Fibroblast of peridontal ligament (primary cell): Measurements from ENCODE around the gene RAD51B.
A peak's percentile ranks its signal among the peaks of the same experiment; 100 is the strongest.
"Not testable (repeated sequence)": the region's sequence is repeated elsewhere in the genome, so short reads cannot be mapped to it uniquely, and the experiment has no call there.

Source experiments
- DNase-seq: peaks from one replicate; pipeline ENCODE4 v3.0.0-alpha.2; 2010; ENCODE audit errors: extremely low read depth

Gene RAD51B

GRCh38 chr14:68079941-68080697 is 260.5 kb downstream of the RAD51B start:
- peak; percentile 37 for DNase-seq

- DNase-seq = no peak
These were observed 261.9 kb downstream of the RAD51B start for GRCh38 chr14:68081489-68081888.

DNA sequence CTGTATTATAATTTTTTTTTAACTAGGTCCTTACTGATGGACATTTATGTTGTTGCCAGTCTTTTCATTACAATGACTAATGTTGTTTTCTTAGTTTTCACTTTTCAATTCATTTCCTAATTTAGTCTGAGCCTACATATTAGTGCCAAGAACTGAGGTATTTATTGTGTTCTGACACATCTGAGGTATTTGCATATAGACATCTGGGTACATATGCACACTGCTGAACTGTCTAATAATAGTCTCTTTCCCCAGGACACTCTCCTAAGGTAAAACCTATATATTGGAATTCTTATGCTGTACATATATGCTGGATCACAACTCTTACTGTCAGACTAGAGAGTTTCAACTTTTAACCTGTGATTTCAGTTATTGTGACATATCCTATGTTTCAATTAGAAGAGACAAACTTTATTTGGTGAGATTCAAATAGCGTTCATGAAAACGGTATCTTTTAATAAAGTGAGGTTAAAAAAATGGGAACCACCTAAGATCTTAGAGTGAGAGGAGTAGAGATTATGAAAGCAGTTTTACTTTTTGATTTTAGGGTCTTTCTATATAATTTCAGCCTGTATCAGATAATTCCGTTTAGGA is 263.2 kb downstream of the RAD51B start:
- no peak for DNase-seq

- DNase-seq = no peak
These were observed 264.7 kb downstream of the RAD51B start for GRCh38 chr14:68084256-68084655.

- no peak for DNase-seq
These were observed 266.2 kb downstream of the RAD51B start for GRCh38 chr14:68085742-68086141.

DNA sequence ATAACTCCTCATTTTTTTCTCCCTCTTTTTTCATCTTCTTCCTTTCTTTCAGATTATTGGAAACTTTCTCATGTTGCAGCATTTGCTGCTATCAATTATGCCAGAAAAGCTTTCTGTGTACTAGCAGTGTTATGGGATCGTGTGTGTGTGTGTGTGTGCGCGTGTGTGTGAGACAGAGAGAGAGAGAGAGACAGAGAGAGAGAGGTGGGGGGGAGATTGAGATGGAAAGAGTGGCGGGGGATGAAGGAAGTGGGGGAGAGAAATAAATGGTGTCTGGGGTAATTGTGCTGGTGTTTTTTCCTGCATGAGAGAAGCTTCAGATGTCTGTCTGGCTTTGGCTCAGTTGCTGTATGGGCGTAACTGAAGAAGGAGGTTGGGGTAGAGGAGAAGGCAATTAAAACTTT is 268.9 kb downstream of the RAD51B start:
- DNase-seq = peak; percentile 52

- peak; percentile 30 for DNase-seq
These were observed 269.7 kb downstream of the RAD51B start for GRCh38 chr14:68089146-68089731.

DNA sequence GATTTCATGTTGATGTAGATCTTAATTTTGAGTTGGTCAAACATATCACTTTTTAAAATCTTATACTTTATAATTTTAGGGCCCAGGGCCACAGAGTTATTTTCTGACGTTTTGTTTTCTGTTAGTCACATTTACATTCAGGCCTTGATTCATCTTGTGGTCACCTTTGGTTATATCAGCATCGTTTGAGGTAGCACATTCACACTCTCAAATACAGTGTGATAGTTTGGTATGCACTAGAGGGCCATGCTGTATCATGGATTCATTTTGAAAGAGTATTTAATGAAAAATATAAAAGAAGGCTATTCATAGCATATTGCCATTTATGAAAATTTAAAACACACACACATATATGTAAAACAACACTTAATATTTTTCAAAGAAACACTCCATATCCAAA is 274.6 kb downstream of the RAD51B start:
- no peak for DNase-seq

- DNase-seq = no peak
These were observed 275.2 kb downstream of the RAD51B start for GRCh38 chr14:68094752-68095151.

- DNase-seq = no peak
These were observed 278.1 kb downstream of the RAD51B start for GRCh38 chr14:68097727-68098126.

DNA sequence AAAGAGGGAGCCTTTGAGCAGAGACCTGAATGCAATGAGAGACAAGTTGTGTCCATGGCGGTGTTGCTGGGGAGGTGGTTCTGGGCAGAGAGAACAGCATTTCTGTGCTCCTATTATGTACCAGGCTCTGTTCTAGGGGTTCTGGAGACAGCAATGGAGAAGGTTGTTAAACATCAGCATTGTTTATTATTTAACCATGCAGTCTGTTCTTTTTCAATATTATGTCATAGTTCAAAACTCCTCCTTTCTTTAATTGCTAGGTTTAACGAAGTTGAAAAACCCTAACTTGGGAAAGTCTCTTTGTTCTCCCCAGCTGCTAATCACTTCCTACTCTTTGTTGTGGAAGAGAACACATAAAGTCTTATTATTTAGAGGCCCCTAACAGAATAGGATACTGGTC is 279.3 kb downstream of the RAD51B start:
- DNase-seq = no peak

DNA sequence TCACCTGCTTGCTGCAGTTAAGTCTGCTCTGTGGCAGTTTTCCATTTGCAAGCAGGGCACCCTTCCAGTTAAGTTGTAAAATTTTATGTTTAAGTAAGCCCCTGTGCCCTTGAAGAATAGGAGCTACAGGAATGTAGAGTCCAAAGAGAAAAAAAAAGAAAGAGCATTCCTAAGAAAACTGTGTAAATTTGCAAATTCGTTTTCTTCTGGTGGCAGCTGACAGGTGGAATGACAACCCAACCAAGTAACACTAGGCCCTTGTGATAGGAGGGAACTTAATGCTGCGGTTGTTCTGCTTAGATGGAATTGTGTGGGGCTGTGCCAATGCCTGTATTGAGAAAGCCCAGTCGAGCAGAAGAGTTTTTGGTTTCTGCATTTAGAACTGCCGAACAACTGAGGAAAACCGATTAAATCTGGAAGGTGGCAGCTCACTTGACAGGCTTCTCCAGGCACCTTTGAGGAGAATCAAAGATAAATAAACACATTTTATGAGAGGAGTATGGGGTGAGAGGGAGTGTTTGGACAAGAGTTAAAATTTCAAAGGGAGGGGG is 280.0 kb downstream of the RAD51B start:
- no peak for DNase-seq

- not testable (repeated sequence) for DNase-seq
These were observed 282.2 kb downstream of the RAD51B start for GRCh38 chr14:68101715-68102301.

DNA sequence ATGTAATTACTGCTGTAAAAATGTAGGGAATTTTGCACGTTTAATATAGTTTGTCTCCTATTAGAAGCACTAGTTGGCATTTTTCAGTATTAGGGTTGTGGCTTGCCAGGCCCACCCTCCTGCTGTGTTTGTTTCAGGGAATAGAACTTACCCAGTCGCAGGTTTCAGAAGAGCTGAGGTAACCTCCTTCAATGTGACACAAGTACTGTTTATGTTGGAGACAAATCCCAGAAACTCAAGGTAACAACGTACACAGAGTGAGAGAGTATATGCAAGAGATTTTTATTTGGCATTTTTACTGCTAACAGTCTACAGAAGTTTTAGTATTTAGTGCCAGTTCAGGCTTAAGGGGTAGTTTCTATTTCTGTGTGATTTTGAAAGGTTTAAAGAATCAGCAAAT is 284.3 kb downstream of the RAD51B start:
- DNase-seq = no peak

DNA sequence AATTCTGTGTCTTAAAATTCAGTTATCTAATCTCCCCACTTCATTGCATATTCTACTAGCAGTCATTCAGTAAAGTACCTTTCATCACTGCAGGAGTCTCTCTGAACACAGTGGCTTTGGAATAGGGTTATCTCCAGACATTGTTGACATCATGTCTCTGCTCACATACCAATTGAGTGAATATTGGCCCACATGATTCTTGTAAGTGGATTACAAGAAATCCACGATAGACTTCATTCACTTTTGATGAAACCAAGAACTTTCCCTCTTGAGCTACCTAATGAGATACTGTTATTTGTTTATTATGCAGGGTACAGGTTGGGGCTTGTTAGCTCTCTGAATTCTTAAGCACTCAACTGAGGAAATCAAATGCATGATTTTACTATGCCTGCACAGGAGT is 284.9 kb downstream of the RAD51B start:
- DNase-seq = peak; percentile 73

DNA sequence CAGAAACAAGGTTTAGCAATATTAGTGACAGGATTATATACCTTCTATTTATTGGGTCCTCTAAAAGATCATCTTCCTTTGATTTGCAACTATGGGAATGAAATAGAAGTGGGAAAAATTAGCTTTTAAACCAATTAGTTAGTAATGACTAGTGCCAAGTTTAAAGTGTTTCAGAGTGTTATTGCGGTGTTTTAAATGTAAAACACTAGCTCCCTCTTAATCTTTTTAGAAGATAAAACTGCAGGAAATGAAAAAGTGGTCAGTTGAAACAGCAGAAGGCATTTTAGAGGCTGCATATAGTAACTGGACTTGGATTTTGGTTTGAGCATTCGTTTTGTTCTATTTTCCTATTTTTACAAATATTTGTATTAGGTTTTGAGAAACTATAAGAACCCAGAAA is 286.2 kb downstream of the RAD51B start:
- DNase-seq = no peak

- no peak for DNase-seq
These were observed 286.9 kb downstream of the RAD51B start for GRCh38 chr14:68106456-68106855.

GRCh38 chr14:68106905-68107304 is 287.3 kb downstream of the RAD51B start:
- no peak for DNase-seq

GRCh38 chr14:68109132-68109900 is 289.7 kb downstream of the RAD51B start:
- peak; percentile 73 for DNase-seq

DNA sequence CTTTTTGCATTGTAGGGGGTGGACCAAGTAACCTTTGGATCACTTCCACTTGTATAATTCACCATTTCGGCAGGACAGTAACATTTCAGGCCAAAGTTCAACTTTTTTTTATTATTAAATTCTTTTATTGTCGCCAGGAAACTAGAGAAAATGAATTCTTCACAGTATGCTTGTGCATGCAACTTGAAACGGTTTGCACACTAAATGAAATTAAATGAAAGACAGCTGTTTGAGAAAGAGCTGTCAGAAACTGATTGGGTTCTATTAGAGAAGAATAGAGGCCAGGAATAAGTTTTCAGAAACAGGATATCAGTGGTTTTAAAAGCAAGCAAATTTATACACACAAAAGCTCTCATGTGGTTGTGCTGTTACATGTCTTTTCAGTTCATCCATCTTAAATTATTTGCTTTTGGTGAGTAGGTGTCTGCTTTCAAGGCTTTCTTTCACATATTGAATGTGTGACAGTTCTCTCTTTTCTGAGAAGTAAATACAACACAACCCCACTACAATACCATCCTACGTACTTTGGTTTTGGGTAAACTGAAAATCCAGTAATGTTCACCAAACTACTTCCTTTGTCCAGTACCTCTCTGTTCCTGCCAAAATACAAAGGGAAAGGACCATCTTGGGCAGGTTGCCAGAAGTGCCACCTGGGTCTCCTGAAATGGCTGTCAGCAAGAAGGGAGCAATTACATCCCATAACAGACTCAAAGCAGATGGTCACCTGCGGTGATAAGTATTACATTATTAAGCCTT is 291.7 kb downstream of the RAD51B start:
- DNase-seq = peak; percentile 35

DNA sequence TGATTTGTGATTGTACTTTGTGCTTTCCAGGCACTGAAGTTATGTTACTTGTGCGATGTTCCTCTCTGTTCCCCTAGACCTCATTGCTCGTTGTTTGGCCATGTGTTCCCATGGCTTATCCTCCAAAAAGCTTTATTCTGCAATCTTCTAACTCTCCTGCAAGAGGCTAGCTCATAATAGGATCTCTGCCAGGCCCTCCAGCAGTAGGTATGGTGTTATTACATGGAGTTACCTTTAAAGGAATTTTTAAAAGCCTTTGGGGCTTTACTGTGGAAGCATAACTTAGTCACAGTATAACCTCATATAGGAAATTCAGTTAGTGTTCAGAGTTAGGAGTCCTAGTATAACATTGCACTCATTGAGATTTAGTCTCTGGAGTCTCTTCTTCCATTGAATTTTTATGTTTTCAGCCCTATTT is 292.3 kb downstream of the RAD51B start:
- DNase-seq = no peak
